Cardiac fibroblast (primary cell): Measurements from ENCODE around the gene P2RY14.

Experiments used
- DNase-seq, 2 donors: peaks; one replicate each; pipeline versions ENCODE4 v3.0.0 to v3.0.0-alpha.2; 2010; ENCODE audit warnings: low read depth in 2 of 2
- H3K4me3 ChIP-seq, 2 donors: replicated peaks in 1 of 2; 1 replicate in 1 of 2; 2 replicates in 1 of 2; pipeline ENCODE4 v1.5.1; 2011; ENCODE audit warnings: low read depth in 2 of 2, low read length in 2 of 2, mild to moderate bottlenecking in 2 of 2, moderate library complexity in 1 of 2
- TF ChIP-seq, protein P1 (sequence below): IDR thresholded peaks from one replicate; pipeline ENCODE4 v1.5.1; 2011; ENCODE audit warnings: low read depth, mild to moderate bottlenecking, low read length, inconsistent platforms

P2RY14 gene

DNA sequence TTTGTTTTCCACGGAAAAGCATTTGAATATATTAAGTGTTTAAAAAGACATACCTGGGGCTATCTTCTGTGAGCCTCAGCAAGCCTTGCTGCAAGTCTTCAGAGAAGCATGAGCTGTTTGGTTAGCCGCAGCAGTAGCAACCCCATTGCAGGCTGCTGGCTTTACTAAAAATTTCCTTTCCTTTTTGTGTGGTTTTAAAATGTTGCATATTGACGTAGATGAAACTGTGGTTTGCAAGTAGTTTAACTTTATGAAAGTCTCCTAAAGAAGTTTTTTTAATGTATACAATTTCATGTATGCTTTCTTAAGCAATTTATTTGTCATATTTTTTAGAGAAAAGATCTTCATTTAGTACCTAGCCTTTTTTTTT is 75.3 kb downstream of the P2RY14 start, which contains the start of gene GPR171:
TSS of gene GPR171 (minus strand) at position 166 of the 370 bp plus-strand sequence. CDS start 3,830 bp downstream, outside the sequence.
- TF ChIP-seq, protein P1, sequence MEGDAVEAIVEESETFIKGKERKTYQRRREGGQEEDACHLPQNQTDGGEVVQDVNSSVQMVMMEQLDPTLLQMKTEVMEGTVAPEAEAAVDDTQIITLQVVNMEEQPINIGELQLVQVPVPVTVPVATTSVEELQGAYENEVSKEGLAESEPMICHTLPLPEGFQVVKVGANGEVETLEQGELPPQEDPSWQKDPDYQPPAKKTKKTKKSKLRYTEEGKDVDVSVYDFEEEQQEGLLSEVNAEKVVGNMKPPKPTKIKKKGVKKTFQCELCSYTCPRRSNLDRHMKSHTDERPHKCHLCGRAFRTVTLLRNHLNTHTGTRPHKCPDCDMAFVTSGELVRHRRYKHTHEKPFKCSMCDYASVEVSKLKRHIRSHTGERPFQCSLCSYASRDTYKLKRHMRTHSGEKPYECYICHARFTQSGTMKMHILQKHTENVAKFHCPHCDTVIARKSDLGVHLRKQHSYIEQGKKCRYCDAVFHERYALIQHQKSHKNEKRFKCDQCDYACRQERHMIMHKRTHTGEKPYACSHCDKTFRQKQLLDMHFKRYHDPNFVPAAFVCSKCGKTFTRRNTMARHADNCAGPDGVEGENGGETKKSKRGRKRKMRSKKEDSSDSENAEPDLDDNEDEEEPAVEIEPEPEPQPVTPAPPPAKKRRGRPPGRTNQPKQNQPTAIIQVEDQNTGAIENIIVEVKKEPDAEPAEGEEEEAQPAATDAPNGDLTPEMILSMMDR: no peak
- DNase-seq: no peak

DNA sequence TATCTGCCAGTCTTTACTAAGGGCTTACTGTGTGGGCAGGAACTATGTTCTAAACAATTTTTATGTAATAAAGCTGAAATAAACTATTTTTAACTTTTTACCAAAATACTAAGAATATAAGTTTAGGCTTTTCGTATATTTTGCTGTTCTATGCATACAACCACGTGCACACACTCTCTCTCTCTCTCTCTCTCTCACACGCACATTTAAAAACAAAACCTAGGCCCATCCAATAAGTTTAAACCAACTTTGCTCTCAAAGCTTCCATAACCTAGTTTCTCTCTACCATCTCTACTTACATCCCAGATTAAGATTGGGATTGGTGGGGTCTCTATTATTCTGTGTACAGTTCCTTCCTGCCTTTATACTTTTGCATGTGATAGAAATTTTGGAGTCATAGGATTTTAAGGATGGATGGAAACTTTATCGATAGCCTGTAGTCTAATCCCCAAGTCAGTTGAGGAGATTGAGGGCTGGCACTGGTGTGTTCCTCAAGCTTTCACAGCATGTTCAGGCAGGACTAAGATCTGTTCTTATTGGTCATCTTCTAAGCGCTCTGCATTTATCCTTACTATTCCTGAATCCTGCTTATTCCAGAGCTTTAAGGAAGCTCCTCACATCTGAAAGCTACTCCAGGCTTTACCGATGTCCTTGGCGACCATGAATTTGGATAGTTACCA is 77.2 kb downstream of the P2RY14 start:
- H3K4me3 ChIP-seq: no peak overlapping the region
- DNase-seq: no peak
- TF ChIP-seq, protein P1: no peak

More for the DNA sequence above, 75.3 kb downstream of the P2RY14 start, which contains the start of gene GPR171:
- no peak within 1 kb of the TSS for H3K4me3 ChIP-seq

- TF ChIP-seq, protein P1: no peak
- DNase-seq: no peak
- H3K4me3 ChIP-seq: no peak overlapping the region
Observed at GRCh38 chr3:151200586-151200985, 77.8 kb downstream of the P2RY14 start.

DNA sequence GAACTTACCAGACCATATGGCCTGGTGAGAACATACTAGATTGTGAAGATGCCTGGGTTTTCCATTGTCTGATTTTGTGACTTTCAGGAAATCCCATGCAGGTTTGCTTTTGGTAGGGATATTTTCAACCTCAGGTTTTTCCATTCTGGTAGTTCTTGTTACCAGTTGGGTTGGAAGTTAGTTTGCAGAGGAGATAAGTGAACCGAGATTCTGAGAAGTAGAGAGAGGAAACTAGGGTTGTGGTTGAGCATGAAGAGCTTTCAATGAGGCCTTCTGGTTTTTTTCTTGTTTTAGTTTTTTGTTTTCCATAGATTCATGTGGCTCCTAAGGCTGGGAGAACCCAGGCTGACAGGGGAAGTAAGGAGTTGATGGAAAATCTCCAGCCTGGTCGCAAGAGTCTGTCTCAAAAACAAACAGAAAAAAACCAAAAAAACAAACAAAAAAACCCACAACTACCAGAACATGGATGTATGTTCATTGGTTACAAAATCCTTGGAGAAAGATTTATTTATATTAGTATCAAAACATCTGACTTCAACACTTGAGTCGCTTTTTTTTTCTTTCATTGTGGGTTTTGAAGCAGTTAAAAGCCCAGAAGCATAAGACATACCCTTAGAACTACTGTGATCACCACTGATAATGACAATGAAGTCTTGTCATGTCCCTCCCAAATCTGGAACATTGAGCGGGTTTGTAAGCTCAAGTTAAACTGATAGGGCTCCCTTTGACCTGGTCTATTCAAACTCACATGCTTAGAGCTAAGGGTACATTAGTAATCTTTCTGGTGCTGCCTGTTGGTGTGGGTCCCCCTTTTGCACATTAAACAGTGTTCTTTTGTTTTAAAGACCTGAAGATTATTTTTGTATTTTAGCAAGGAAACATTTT is 78.5 kb downstream of the P2RY14 start:
- H3K4me3 ChIP-seq: no peak overlapping the region
- no peak for DNase-seq
- TF ChIP-seq, protein P1: no peak

- TF ChIP-seq, protein P1: no peak
- H3K4me3 ChIP-seq: no peak overlapping the region
- no peak for DNase-seq
Observed at GRCh38 chr3:151198849-151199248, 79.5 kb downstream of the P2RY14 start.

- DNase-seq: peak in 1 of 2 donors; percentile 46
- H3K4me3 ChIP-seq: no peak overlapping the region
Observed at GRCh38 chr3:151197981-151198767, 80.2 kb downstream of the P2RY14 start.

More at GRCh38 chr3:151197981-151198767, 80.2 kb downstream of the P2RY14 start:
- TF ChIP-seq, protein P1: no peak
